IMR-90 (cell line): Measurements from ENCODE around the gene RC3H2. TPM values are rescaled to one million over a fixed set of nuclear protein-coding genes. Genes with fewer than 3 reads are reported as not detected.

Experiments used
- ATAC-seq: fragments of 200-7000 bp; cut with Tn5 transposase; 2 replicates; pipeline ENCODE4 v1.9.1; 2020; ENCODE audit warnings: low read depth, mild to moderate bottlenecking, moderate library complexity
- BruUV-seq: library from RNA; stranded (reverse); fragments of 400-500 nt; replicated peaks from 2 replicates; lab custom pipeline; 2021; lab: Mats Ljungman, UMichigan
- CTCF ChIA-PET: fragments of 300-600 bp; formaldehyde crosslinking; extraction: SDS; loops from one replicate; lab custom pipeline; 2021; ENCODE audit warnings: antibody characterized with exemption; lab: Yijun Ruan, JAX
- POLR2A ChIA-PET: fragments of 300-600 bp; sonication (Branson Sonifier 250); formaldehyde crosslinking; loops from one replicate; lab custom pipeline; 2022; ENCODE audit warnings: antibody characterized with exemption; ENCODE audit not compliant: unreplicated experiment; lab: Charles Lee
- DNase-seq: peaks from one replicate; pipeline ENCODE4 v3.0.0; 2013
- H2AFZ ChIP-seq: replicated peaks from 2 replicates; pipeline ENCODE3; 2013; ENCODE audit warnings: low read length, mild to moderate bottlenecking; ENCODE audit not compliant: poor library complexity
- H2AK5ac ChIP-seq: 2 replicates; pipeline ENCODE4 v1.6.1; 2013; ENCODE audit warnings: low read depth, low read length, inconsistent platforms
- H2AK9ac ChIP-seq: replicated peaks from 2 replicates; pipeline ENCODE3; 2013; ENCODE audit warnings: mild to moderate bottlenecking, low read depth, low read length, moderate library complexity; ENCODE audit not compliant: poor library complexity
- H2BK120ac ChIP-seq: 2 replicates; pipeline ENCODE4 v1.6.1; 2013; ENCODE audit warnings: low read depth, low read length, inconsistent platforms
- H2BK15ac ChIP-seq: 3 replicates; pipeline ENCODE4 v1.6.1; 2013; ENCODE audit warnings: low read depth, low read length, inconsistent platforms
- H2BK20ac ChIP-seq: 2 replicates; pipeline ENCODE4 v1.6.1; 2013; ENCODE audit warnings: low read depth, mild to moderate bottlenecking, inconsistent platforms, low read length, moderate library complexity
- H2BK5ac ChIP-seq: 2 replicates; pipeline ENCODE4 v1.6.1; 2013; ENCODE audit warnings: mild to moderate bottlenecking, low read depth, low read length, inconsistent platforms; ENCODE audit not compliant: poor library complexity, severe bottlenecking
- H3K14ac ChIP-seq: replicated peaks from 2 replicates; pipeline ENCODE4 v1.6.1; 2013; ENCODE audit warnings: low read depth, low read length, inconsistent platforms
- H3K18ac ChIP-seq: 2 replicates; pipeline ENCODE4 v1.6.1; 2013; ENCODE audit warnings: low read depth, low read length, control low read depth
- H3K23ac ChIP-seq: 2 replicates; pipeline ENCODE4 v1.6.1; 2013; ENCODE audit warnings: low read depth, low read length, inconsistent platforms
- H3K27ac ChIP-seq: 2 replicates; pipeline ENCODE4 v1.5.1; 2013; ENCODE audit warnings: mild to moderate bottlenecking, control low read depth, low read length; ENCODE audit not compliant: insufficient read depth
- H3K27me3 ChIP-seq: 2 replicates; pipeline ENCODE4 v1.6.1; 2013; ENCODE audit warnings: low read length; ENCODE audit not compliant: control insufficient read depth, insufficient read depth
- H3K36me3 ChIP-seq: 2 replicates; pipeline ENCODE4 v1.6.1; 2013; ENCODE audit warnings: low read length, mixed read lengths; ENCODE audit not compliant: control insufficient read depth, insufficient read depth
- H3K4ac ChIP-seq: 2 replicates; pipeline ENCODE4 v1.6.1; 2013; ENCODE audit warnings: low read depth, low read length, inconsistent platforms
- H3K4me1 ChIP-seq: 2 replicates; pipeline ENCODE4 v1.6.1; 2013; ENCODE audit warnings: low read length, mixed read lengths; ENCODE audit not compliant: control insufficient read depth, insufficient read depth
- H3K4me2 ChIP-seq: 2 replicates; pipeline ENCODE4 v1.6.1; 2013; ENCODE audit warnings: low read depth, mild to moderate bottlenecking, control low read depth, low read length, moderate library complexity
- H3K4me3 ChIP-seq: 2 replicates; pipeline ENCODE4 v1.5.1; 2013; ENCODE audit warnings: low read depth, mild to moderate bottlenecking, control low read depth, low read length, moderate library complexity; ENCODE audit not compliant: insufficient read depth
- H3K56ac ChIP-seq: 2 replicates; pipeline ENCODE4 v1.6.1; 2013; ENCODE audit warnings: low read length, inconsistent platforms; ENCODE audit not compliant: insufficient read depth; ENCODE audit errors: extremely low read depth
- H3K79me1 ChIP-seq, 2 experiments: 2 replicates each; pipeline ENCODE4 v1.6.1; 2013; ENCODE audit warnings: low read length in 2 of 2, inconsistent platforms in 1 of 2, low read depth in 1 of 2
- H3K9ac ChIP-seq: 2 replicates; pipeline ENCODE4 v1.6.1; 2013; ENCODE audit warnings: low read depth, low read length, control low read depth
- H3K9me1 ChIP-seq: 2 replicates; pipeline ENCODE4 v1.6.1; 2013; ENCODE audit warnings: low read length, inconsistent platforms; ENCODE audit not compliant: insufficient read depth
- H3K9me3 ChIP-seq: 2 replicates; pipeline ENCODE4 v1.6.1; 2013; ENCODE audit warnings: low read length; ENCODE audit not compliant: control insufficient read depth, insufficient read depth
- H4K20me1 ChIP-seq: 2 replicates; pipeline ENCODE4 v1.6.1; 2013; ENCODE audit warnings: low read length, inconsistent platforms; ENCODE audit not compliant: insufficient read depth
- H4K5ac ChIP-seq: 2 replicates; pipeline ENCODE4 v1.6.1; 2013; ENCODE audit warnings: mild to moderate bottlenecking, low read depth, low read length, control low read depth
- H4K8ac ChIP-seq, 2 experiments: 2 replicates each; pipeline ENCODE4 v1.6.1; 2013; ENCODE audit warnings: low read depth in 2 of 2, low read length in 2 of 2, control low read depth in 1 of 2, inconsistent platforms in 1 of 2
- H4K91ac ChIP-seq: 2 replicates; pipeline ENCODE4 v1.6.1; 2013; ENCODE audit warnings: low read depth, low read length, inconsistent platforms; ENCODE audit not compliant: insufficient read depth
- BHLHE40 ChIP-seq: fragments of 150-350 bp; IDR thresholded peaks from 2 replicates; pipeline ENCODE4 v1.6.1; 2016; ENCODE audit warnings: mild to moderate bottlenecking, low read depth, low read length
- CEBPB ChIP-seq: IDR thresholded peaks from 2 replicates; pipeline ENCODE4 v1.6.1; 2012; ENCODE audit warnings: low read depth, low read length, improper control_type of control experiment
- CHD1 ChIP-seq: IDR thresholded peaks from 2 replicates; pipeline ENCODE4 v1.6.1; 2012; ENCODE audit warnings: low read depth, low read length, improper control_type of control experiment
- FOS ChIP-seq: fragments of 150-350 bp; IDR thresholded peaks from 2 replicates; pipeline ENCODE4 v1.6.1; 2016; ENCODE audit warnings: low read depth, low read length
- MAFK ChIP-seq: IDR thresholded peaks from 2 replicates; pipeline ENCODE4 v1.6.1; 2012; ENCODE audit warnings: low read depth, low read length, improper control_type of control experiment
- MAZ ChIP-seq: IDR thresholded peaks from 2 replicates; pipeline ENCODE4 v1.6.1; 2012; ENCODE audit warnings: low read depth, mild to moderate bottlenecking, low read length, improper control_type of control experiment, moderate library complexity, borderline replicate concordance
- MXI1 ChIP-seq: IDR thresholded peaks from 2 replicates; pipeline ENCODE4 v1.6.1; 2012; ENCODE audit warnings: low read depth, mild to moderate bottlenecking, low read length, moderate library complexity, borderline replicate concordance
- NFE2L2 ChIP-seq: fragments of 150-350 bp; IDR thresholded peaks from 2 replicates; pipeline ENCODE4 v1.6.1; 2016; ENCODE audit warnings: low read depth, mild to moderate bottlenecking, low read length
- POLR2A ChIP-seq: IDR thresholded peaks from 2 replicates; pipeline ENCODE4 v1.6.1; 2012; ENCODE audit warnings: mild to moderate bottlenecking, low read depth, low read length
- RAD21 ChIP-seq: IDR thresholded peaks from 2 replicates; pipeline ENCODE4 v1.6.1; 2012; ENCODE audit warnings: low read length, improper control_type of control experiment
- RCOR1 ChIP-seq: IDR thresholded peaks from 2 replicates; pipeline ENCODE4 v1.6.1; 2012; ENCODE audit warnings: mild to moderate bottlenecking, low read length, improper control_type of control experiment; ENCODE audit not compliant: insufficient replicate concordance
- RFX5 ChIP-seq: IDR thresholded peaks from 2 replicates; pipeline ENCODE4 v1.8.0; 2012; ENCODE audit warnings: low read depth, mild to moderate bottlenecking, low read length, moderate library complexity
- SMC3 ChIP-seq: fragments of 150-350 bp; IDR thresholded peaks from 2 replicates; pipeline ENCODE4 v1.6.1; 2016; ENCODE audit warnings: low read depth, mild to moderate bottlenecking, antibody characterized with exemption, low read length, moderate library complexity
- WGBS, 2 experiments: methylation state at CpG; one replicate each; pipeline versions ENCODE4 v1.1.5 to v1.1.7; 2013; ENCODE audit warnings: missing lambda C conversion rate in 2 of 2; ENCODE audit not compliant: insufficient read length in 1 of 2; ENCODE audit errors: extremely low coverage in 2 of 2; 5-methylcytosine and 5-hydroxymethylcytosine counted together
- dilution Hi-C: fragments of 300-500 bp; cut with HindIII; formaldehyde crosslinking; loops from one replicate; pipeline ENCODE4 v1.14.3; 2018; ENCODE audit warnings: low sequenced_read_pairs; ENCODE audit not compliant: unreplicated experiment
- in situ Hi-C: fragments of 300-500 bp; cut with MboI; formaldehyde crosslinking; loops from 3 replicates; pipeline ENCODE4 v1.14.3; 2019; ENCODE audit warnings: low sequenced_read_pairs, inconsistent platforms, mixed read lengths
- intact Hi-C: fragments of 100-400 bp; cut with micrococcal nuclease; formaldehyde crosslinking; loops from 2 replicates; pipeline ENCODE4 v1.10.0; 2022
- polyA plus RNA-seq, 3 experiments: library from polyadenylated mRNA; depleted of rRNA; stranded (reverse); fragments of >200 nt; gene quantifications; 2 replicates each; pipeline ENCODE4 v1.2.3, GENCODE V29; 2012; ENCODE audit warnings: low replicate concordance in 1 of 3
- total RNA-seq: library from RNA; depleted of rRNA; stranded (reverse); fragments of >200 nt; gene quantifications from 2 replicates; pipeline ENCODE4 v1.2.3, GENCODE V29; 2012
- TF ChIP-seq, protein P1 (sequence below): conservative IDR thresholded peaks from 2 replicates; pipeline ENCODE4 v1.5.1; 2012; ENCODE audit warnings: mild to moderate bottlenecking, low read depth, low read length, improper control_type of control experiment
- TF ChIP-seq, protein P2 (sequence below): fragments of 150-350 bp; IDR thresholded peaks from 2 replicates; pipeline ENCODE4 v1.6.1; 2016; ENCODE audit warnings: low read depth, mild to moderate bottlenecking, low read length, moderate library complexity, borderline replicate concordance
- TF ChIP-seq, protein P3 (sequence below): fragments of 150-350 bp; IDR thresholded peaks from 2 replicates; pipeline ENCODE4 v1.6.1; 2017; ENCODE audit warnings: mild to moderate bottlenecking, antibody characterized with exemption, low read length, low read depth

The RC3H2 gene
- total and polyA plus RNA-seq, 2 of the 4 experiments (the other 2 are of a cell fraction): 14.7 to 58.4 TPM

DNA sequence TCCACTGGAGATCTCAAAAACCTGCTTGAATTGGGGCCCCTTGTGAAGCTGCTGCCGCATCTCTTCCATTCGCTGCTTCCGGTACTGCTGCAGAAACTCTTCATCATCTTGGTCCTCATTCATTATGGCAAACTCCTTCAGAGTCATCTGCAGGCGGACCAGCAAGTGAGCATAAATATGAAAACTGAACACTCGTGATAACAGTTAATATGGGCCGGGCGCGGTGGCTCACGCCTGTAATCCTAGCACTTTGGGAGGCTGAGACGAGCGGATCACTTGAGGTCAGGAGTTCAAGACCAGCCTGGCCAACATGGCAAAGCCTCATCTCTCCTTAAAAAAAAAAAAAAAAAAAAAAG lies 84.7 kb downstream of the RC3H2 start:
- Histone ChIP-seq H3K27ac (peak overlapping the region; percentile 60; the same call in 1 of the 2 replicates), H3K56ac (peak overlapping the region; percentile 57; the same call in 1 of the 2 replicates), H2BK20ac (peak overlapping the region; percentile 52), H2BK15ac (peak overlapping the region; percentile 57; the same call in 1 of the 3 replicates), H2AK5ac (peak overlapping the region; percentile 70; the same call in 1 of the 2 replicates), H2BK5ac (no peak overlapping the region), H4K5ac (no peak overlapping the region), H3K18ac (no peak overlapping the region; the same call in 1 of the 2 replicates), H3K9me1 (peaks cover 14% of the 10 kb centered on the region), H3K4me2 (no peak overlapping the region; the same call in 1 of the 2 replicates), H2AFZ (peak overlapping the region; percentile 8), H3K9ac (no peak overlapping the region), H3K27me3 (no peaks in the 10 kb centered on the region), H2AK9ac (no peak overlapping the region), H3K4me3 (no peak overlapping the region), H2BK120ac (peak overlapping the region; percentile 84), H3K14ac (no peak overlapping the region; the same call in 1 of the 2 replicates), H3K4ac (peak overlapping the region; percentile 82), H3K23ac (no peak overlapping the region), H4K8ac (peak overlapping the region in 1 of 2 experiments; percentile 75; a peak in 1 of 4 replicates), H3K79me1 (peaks cover 22 to 44% of the 10 kb centered on the region in 2 experiments), H3K36me3 (peaks cover 33% of the 10 kb centered on the region), H3K9me3 (no peaks in the 10 kb centered on the region), H4K91ac (no peak overlapping the region), H3K4me1 (peaks cover 10% of the 10 kb centered on the region), H4K20me1 (no peaks in the 10 kb centered on the region)
- no peak for TF ChIP-seq BHLHE40
- TF ChIP-seq MXI1: no peak
- no peak for TF ChIP-seq MAZ
- TF ChIP-seq, protein P1, sequence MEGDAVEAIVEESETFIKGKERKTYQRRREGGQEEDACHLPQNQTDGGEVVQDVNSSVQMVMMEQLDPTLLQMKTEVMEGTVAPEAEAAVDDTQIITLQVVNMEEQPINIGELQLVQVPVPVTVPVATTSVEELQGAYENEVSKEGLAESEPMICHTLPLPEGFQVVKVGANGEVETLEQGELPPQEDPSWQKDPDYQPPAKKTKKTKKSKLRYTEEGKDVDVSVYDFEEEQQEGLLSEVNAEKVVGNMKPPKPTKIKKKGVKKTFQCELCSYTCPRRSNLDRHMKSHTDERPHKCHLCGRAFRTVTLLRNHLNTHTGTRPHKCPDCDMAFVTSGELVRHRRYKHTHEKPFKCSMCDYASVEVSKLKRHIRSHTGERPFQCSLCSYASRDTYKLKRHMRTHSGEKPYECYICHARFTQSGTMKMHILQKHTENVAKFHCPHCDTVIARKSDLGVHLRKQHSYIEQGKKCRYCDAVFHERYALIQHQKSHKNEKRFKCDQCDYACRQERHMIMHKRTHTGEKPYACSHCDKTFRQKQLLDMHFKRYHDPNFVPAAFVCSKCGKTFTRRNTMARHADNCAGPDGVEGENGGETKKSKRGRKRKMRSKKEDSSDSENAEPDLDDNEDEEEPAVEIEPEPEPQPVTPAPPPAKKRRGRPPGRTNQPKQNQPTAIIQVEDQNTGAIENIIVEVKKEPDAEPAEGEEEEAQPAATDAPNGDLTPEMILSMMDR: no peak
- no peak for TF ChIP-seq CHD1
- TF ChIP-seq NFE2L2: no peak
- no peak for TF ChIP-seq FOS
- TF ChIP-seq, protein P2, sequence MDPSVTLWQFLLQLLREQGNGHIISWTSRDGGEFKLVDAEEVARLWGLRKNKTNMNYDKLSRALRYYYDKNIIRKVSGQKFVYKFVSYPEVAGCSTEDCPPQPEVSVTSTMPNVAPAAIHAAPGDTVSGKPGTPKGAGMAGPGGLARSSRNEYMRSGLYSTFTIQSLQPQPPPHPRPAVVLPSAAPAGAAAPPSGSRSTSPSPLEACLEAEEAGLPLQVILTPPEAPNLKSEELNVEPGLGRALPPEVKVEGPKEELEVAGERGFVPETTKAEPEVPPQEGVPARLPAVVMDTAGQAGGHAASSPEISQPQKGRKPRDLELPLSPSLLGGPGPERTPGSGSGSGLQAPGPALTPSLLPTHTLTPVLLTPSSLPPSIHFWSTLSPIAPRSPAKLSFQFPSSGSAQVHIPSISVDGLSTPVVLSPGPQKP: no peak
- TF ChIP-seq MAFK: no peak
- no peak for TF ChIP-seq RAD21
- no peak for TF ChIP-seq RCOR1
- TF ChIP-seq CEBPB: no peak
- TF ChIP-seq RFX5: no peak
- no peak for TF ChIP-seq SMC3
- TF ChIP-seq, protein P3, sequence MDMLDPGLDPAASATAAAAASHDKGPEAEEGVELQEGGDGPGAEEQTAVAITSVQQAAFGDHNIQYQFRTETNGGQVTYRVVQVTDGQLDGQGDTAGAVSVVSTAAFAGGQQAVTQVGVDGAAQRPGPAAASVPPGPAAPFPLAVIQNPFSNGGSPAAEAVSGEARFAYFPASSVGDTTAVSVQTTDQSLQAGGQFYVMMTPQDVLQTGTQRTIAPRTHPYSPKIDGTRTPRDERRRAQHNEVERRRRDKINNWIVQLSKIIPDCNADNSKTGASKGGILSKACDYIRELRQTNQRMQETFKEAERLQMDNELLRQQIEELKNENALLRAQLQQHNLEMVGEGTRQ: no peak
- TF ChIP-seq POLR2A: no peak
- intact Hi-C loops (no loop called here), dilution Hi-C loops (no loop called here), in situ Hi-C loops (no loop called here)
- no TSS peak for BruUV-seq
- no CpG with 5 or more reads among the region's 11 CpGs for WGBS, 2 experiments
- ChIA-PET POLR2A (no interaction called here), CTCF (no interaction called here)
- ATAC-seq (no peak), DNase-seq (no peak)
